Upper lobe of left lung (tissue), 6 donors: Measurements from ENCODE around the gene NOA1. TPM values are rescaled to one million over a fixed set of nuclear protein-coding genes. Genes with fewer than 3 reads are reported as not detected.
A peak's percentile ranks its signal among the peaks of the same experiment; 100 is the strongest.

ENCODE experiments used
- ATAC-seq, 2 donors: fragments of 200-7000 bp; cut with Tn5 transposase; one replicate each; pipeline ENCODE4 v1.9.1; 2022; ENCODE audit warnings: mild to moderate bottlenecking in 2 of 2, moderate library complexity in 2 of 2; ENCODE audit not compliant: low FRiP score in 2 of 2
- DNase-seq, 2 donors: peaks; one replicate each; pipeline ENCODE4 v3.0.0-alpha.2; 2019 to 2020
- H3K27ac ChIP-seq, 4 donors: fragments of 200-600 bp; sonication (generic); one replicate each; pipeline ENCODE4 v1.5.1; 2016 to 2019
- H3K27me3 ChIP-seq, 4 donors: fragments of 200-600 bp; sonication (generic); one replicate each; pipeline ENCODE4 v1.5.1; 2017 to 2019
- H3K36me3 ChIP-seq, 4 donors: fragments of 200-600 bp; sonication (generic); one replicate each; pipeline ENCODE4 v1.5.1; 2016 to 2019
- H3K4me1 ChIP-seq, 4 donors: fragments of 200-600 bp; sonication (generic); one replicate each; pipeline ENCODE4 v1.5.1; 2018 to 2019
- H3K4me3 ChIP-seq, 4 donors: fragments of 200-600 bp; sonication (generic); one replicate each; pipeline ENCODE4 v1.5.1; 2017 to 2019; ENCODE audit warnings: mild to moderate bottlenecking in 2 of 4, moderate library complexity in 1 of 4
- H3K9me3 ChIP-seq, 4 donors: fragments of 200-600 bp; sonication (generic); one replicate each; pipeline ENCODE4 v1.5.1; 2018 to 2019
- EP300 ChIP-seq, 4 donors: sonication (generic); formaldehyde crosslinking; IDR thresholded peaks; one replicate each; pipeline ENCODE4 v1.5.1; 2017; ENCODE audit warnings: antibody characterized with exemption in 4 of 4, control low read depth in 2 of 4
- POLR2A ChIP-seq, 4 donors: fragments of 450-650 bp; IDR thresholded peaks; one replicate each; pipeline ENCODE4 v1.5.1; 2016 to 2017; ENCODE audit warnings: antibody characterized with exemption in 4 of 4, mild to moderate bottlenecking in 2 of 4
- POLR2AphosphoS5 ChIP-seq, 2 donors: sonication (generic); formaldehyde crosslinking; IDR thresholded peaks; one replicate each; pipeline ENCODE4 v1.5.1; 2017; ENCODE audit warnings: antibody characterized with exemption in 2 of 2
- WGBS, 2 donors: methylation state at CpG; one replicate each; pipeline ENCODE4 v1.1.5; 2017 to 2018; 5-methylcytosine and 5-hydroxymethylcytosine counted together
- total RNA-seq, 6 donors: library from RNA; depleted of rRNA in 4 of 6; stranded (reverse); fragments of >200 nt in 4 of 6; gene quantifications; one replicate each; pipeline versions ENCODE4 v1.1.0 to v1.2.1, GENCODE V29; 2016 to 2021
- TF ChIP-seq, protein P1 (sequence below), 6 experiments: fragments of 450-650 bp in 4 of 6; fragments of 200-600 bp in 2 of 6; sonication (generic) in 2 of 6; IDR thresholded peaks; one replicate each; pipeline ENCODE4 v1.5.1; 2016 to 2019; ENCODE audit warnings: antibody characterized with exemption in 6 of 6
- donor health status: DM: no; HTN: no; CAD: no; lungs with moderate emphysema.
- donor health status: DM: no; HTN: yes; CAD: no; lungs with severe emphysema.

NOA1 gene
- total RNA-seq, 6 donors from 2014 or later: 15.2 to 27.2 (median 22.8) TPM

- TF ChIP-seq POLR2AphosphoS5 (IDR thresholded peaks at IDR 0.05) (no peak), EP300 (IDR thresholded peaks at IDR 0.05) (no peak), POLR2A (IDR thresholded peaks at IDR 0.05) (no peak)
- TF ChIP-seq, protein P1, sequence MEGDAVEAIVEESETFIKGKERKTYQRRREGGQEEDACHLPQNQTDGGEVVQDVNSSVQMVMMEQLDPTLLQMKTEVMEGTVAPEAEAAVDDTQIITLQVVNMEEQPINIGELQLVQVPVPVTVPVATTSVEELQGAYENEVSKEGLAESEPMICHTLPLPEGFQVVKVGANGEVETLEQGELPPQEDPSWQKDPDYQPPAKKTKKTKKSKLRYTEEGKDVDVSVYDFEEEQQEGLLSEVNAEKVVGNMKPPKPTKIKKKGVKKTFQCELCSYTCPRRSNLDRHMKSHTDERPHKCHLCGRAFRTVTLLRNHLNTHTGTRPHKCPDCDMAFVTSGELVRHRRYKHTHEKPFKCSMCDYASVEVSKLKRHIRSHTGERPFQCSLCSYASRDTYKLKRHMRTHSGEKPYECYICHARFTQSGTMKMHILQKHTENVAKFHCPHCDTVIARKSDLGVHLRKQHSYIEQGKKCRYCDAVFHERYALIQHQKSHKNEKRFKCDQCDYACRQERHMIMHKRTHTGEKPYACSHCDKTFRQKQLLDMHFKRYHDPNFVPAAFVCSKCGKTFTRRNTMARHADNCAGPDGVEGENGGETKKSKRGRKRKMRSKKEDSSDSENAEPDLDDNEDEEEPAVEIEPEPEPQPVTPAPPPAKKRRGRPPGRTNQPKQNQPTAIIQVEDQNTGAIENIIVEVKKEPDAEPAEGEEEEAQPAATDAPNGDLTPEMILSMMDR (IDR thresholded peaks at IDR 0.05): no peak
- H3K36me3 ChIP-seq: peaks cover 17 to 66% (median 47%) of the 10 kb centered on the region in 4 donors
- no peak overlapping the region for H3K27ac ChIP-seq
- no peak overlapping the region for H3K4me3 ChIP-seq
- WGBS, 2 donors: 95 to 97% methylated on average over 2 of the region's 2 CpGs
- H3K27me3 ChIP-seq: no peaks in the 10 kb centered on the region
- peaks cover 0 to 11% (median 0%) of the 10 kb centered on the region in 4 donors for H3K9me3 ChIP-seq
- no peak for DNase-seq
- peaks cover 18 to 23% (median 21%) of the 10 kb centered on the region in 4 donors for H3K4me1 ChIP-seq
- ATAC-seq: no peak
These were observed 5.0 kb downstream of the NOA1 start for GRCh38 chr4:56972389-56972788.

DNA sequence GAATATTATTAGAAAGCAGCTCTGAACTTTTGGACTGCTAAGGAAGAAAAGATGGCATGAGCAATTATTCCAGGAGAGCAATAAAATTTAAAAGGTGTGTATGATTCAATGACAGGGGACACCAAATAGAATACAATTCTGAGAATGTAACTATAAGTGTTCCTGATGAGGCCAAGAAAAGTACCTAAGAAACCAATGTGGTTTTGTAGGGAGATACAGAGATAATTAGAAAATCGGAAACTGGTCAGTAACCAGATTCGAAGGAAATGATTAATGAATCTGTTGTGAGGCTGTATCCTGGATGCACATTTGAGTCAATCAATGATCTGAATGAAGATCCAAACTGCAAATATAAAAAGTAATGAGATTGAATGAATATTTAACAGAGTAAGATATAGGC is 6.0 kb downstream of the NOA1 start:
- 90 to 91% methylated on average over 2 of the region's 2 CpGs for WGBS, 2 donors
- TF ChIP-seq POLR2A (IDR thresholded peaks at IDR 0.05) (no peak), POLR2AphosphoS5 (IDR thresholded peaks at IDR 0.05) (no peak), EP300 (IDR thresholded peaks at IDR 0.05) (no peak)
- TF ChIP-seq, protein P1 (IDR thresholded peaks at IDR 0.05): no peak
- peaks cover 0 to 11% (median 0%) of the 10 kb centered on the region in 4 donors for H3K9me3 ChIP-seq
- no peak overlapping the region for H3K27ac ChIP-seq
- ATAC-seq (no peak), DNase-seq (no peak)
- no peak overlapping the region for H3K4me3 ChIP-seq
- H3K4me1 ChIP-seq: peaks cover 17 to 21% (median 19%) of the 10 kb centered on the region in 4 donors
- H3K27me3 ChIP-seq: no peaks in the 10 kb centered on the region
- H3K36me3 ChIP-seq: peaks cover 20 to 76% (median 51%) of the 10 kb centered on the region in 4 donors

GRCh38 chr4:56961107-56961500 is 16.3 kb downstream of the NOA1 start:
- Histone ChIP-seq H3K9me3 (no peaks in the 10 kb centered on the region), H3K4me1 (peaks cover 0 to 5% (median 0%) of the 10 kb centered on the region in 4 donors)
- WGBS, 2 donors: 98 to 100% methylated on average over 2 of the region's 2 CpGs

GRCh38 chr4:56959100-56959499 is 18.3 kb downstream of the NOA1 start:
- H3K36me3 ChIP-seq: peaks cover 8 to 30% (median 20%) of the 10 kb centered on the region in 4 donors
- WGBS, 2 donors: 50 to 62% methylated on average over 1 of the region's 1 CpG
- no peak overlapping the region for H3K4me3 ChIP-seq
- H3K9me3 ChIP-seq: no peaks in the 10 kb centered on the region
- no peak overlapping the region for H3K27ac ChIP-seq
- ATAC-seq (no peak), DNase-seq (no peak)
- peaks cover 0 to 5% (median 0%) of the 10 kb centered on the region in 4 donors for H3K4me1 ChIP-seq
- no peaks in the 10 kb centered on the region for H3K27me3 ChIP-seq
- no peak for TF ChIP-seq POLR2AphosphoS5 (IDR thresholded peaks at IDR 0.05)
- TF ChIP-seq, protein P1 (IDR thresholded peaks at IDR 0.05): no peak

More at GRCh38 chr4:56961107-56961500, 16.3 kb downstream of the NOA1 start:
- H3K36me3 ChIP-seq: peaks cover 9 to 49% (median 32%) of the 10 kb centered on the region in 4 donors
- no peaks in the 10 kb centered on the region for H3K27me3 ChIP-seq
- DNase-seq (no peak), ATAC-seq (no peak)
- no peak overlapping the region for H3K4me3 ChIP-seq
- no peak overlapping the region for H3K27ac ChIP-seq
- TF ChIP-seq, protein P1 (IDR thresholded peaks at IDR 0.05): no peak

GRCh38 chr4:56958111-56958517 is 19.3 kb downstream of the NOA1 start:
- Histone ChIP-seq H3K36me3 (peaks cover 0 to 20% (median 12%) of the 10 kb centered on the region in 4 donors), H3K4me3 (no peak overlapping the region), H3K27ac (no peak overlapping the region), H3K27me3 (no peaks in the 10 kb centered on the region), H3K9me3 (no peaks in the 10 kb centered on the region), H3K4me1 (peaks cover 0 to 5% (median 0%) of the 10 kb centered on the region in 4 donors)
- peak in 1 of 2 donors; percentile 62 for DNase-seq
- WGBS, 2 donors: 37 to 38% methylated on average over 7 of the region's 7 CpGs
- TF ChIP-seq POLR2AphosphoS5 (IDR thresholded peaks at IDR 0.05) (peak; percentile 49 to 52), EP300 (IDR thresholded peaks at IDR 0.05) (no peak)
- peak; percentile 79 to 97 for ATAC-seq
